WERI-Rb-1 (cell line): ENCODE data around the gene PROM2.

Source experiments
- DNase-seq: peaks from one replicate; pipeline ENCODE4 v3.0.0-alpha.2; 2020
- H3K27ac ChIP-seq: fragments of 250-450 bp; sonication (Bioruptor Pico); 2 replicates; pipeline ENCODE4 v1.5.1; 2020; ENCODE audit warnings: mild to moderate bottlenecking, moderate library complexity
- H3K27me3 ChIP-seq: fragments of 250-450 bp; sonication (Bioruptor Pico); 2 replicates; pipeline ENCODE4 v1.5.1; 2021; ENCODE audit warnings: mild to moderate bottlenecking, low read depth, moderate library complexity; ENCODE audit not compliant: insufficient read depth, severe bottlenecking
- H3K36me3 ChIP-seq: fragments of 250-450 bp; sonication (Bioruptor Pico); 2 replicates; pipeline ENCODE4 v1.5.1; 2020; ENCODE audit warnings: mild to moderate bottlenecking, moderate library complexity
- H3K4me3 ChIP-seq: 2 replicates; pipeline ENCODE4 v1.5.1; 2011; ENCODE audit warnings: low read depth, mild to moderate bottlenecking, control low read depth, low read length
- H3K9me3 ChIP-seq: fragments of 250-450 bp; sonication (Bioruptor Pico); 2 replicates; pipeline ENCODE4 v1.5.1; 2021; ENCODE audit warnings: mild to moderate bottlenecking, moderate library complexity; ENCODE audit not compliant: severe bottlenecking
- CTCF ChIP-seq: IDR thresholded peaks from 2 replicates; pipeline ENCODE4 v1.5.1; 2011; ENCODE audit warnings: low read depth, mild to moderate bottlenecking, control low read depth, inconsistent platforms, low read length

Gene PROM2

GRCh38 chr2:95260028-95261023 lies 13.9 kb upstream of the PROM2 start:
- Histone ChIP-seq H3K4me3 (no peak overlapping the region), H3K27me3 (no peaks in the 10 kb centered on the region), H3K36me3 (no peaks in the 10 kb centered on the region), H3K9me3 (peaks cover 7% of the 10 kb centered on the region), H3K27ac (no peak overlapping the region)
- no peak for TF ChIP-seq CTCF
- DNase-seq: no peak

- Histone ChIP-seq H3K36me3 (no peaks in the 10 kb centered on the region), H3K27me3 (no peaks in the 10 kb centered on the region), H3K27ac (no peak overlapping the region), H3K4me3 (no peak overlapping the region), H3K9me3 (peaks cover 5% of the 10 kb centered on the region)
- no peak for DNase-seq
- no peak for TF ChIP-seq CTCF
These were observed 12.6 kb upstream of the PROM2 start for GRCh38 chr2:95261602-95262001.

GRCh38 chr2:95262896-95263542 lies 11.2 kb upstream of the PROM2 start:
- Histone ChIP-seq H3K27me3 (no peaks in the 10 kb centered on the region), H3K36me3 (no peaks in the 10 kb centered on the region), H3K4me3 (no peak overlapping the region), H3K27ac (no peak overlapping the region), H3K9me3 (no peaks in the 10 kb centered on the region)
- TF ChIP-seq CTCF: no peak
- DNase-seq: no peak

GRCh38 chr2:95264624-95265023 lies 9.6 kb upstream of the PROM2 start:
- H3K4me3 ChIP-seq: no peak overlapping the region
- H3K27me3 ChIP-seq: no peaks in the 10 kb centered on the region
- no peak for DNase-seq
- 0 out of 2 replicates have a peak, but pooled peaks have one; percentile 1 for TF ChIP-seq CTCF
- no peaks in the 10 kb centered on the region for H3K36me3 ChIP-seq
- H3K27ac ChIP-seq: no peak overlapping the region
- no peaks in the 10 kb centered on the region for H3K9me3 ChIP-seq

GRCh38 chr2:95265182-95265581 lies 9.1 kb upstream of the PROM2 start:
- Histone ChIP-seq H3K9me3 (no peaks in the 10 kb centered on the region), H3K27me3 (no peaks in the 10 kb centered on the region), H3K27ac (no peak overlapping the region), H3K4me3 (no peak overlapping the region), H3K36me3 (no peaks in the 10 kb centered on the region)
- DNase-seq: no peak
- TF ChIP-seq CTCF: no peak
